Body of pancreas (tissue), 4 donors: ENCODE measurements around the gene RAD51B. TPM values are rescaled to one million over a fixed set of nuclear protein-coding genes. Genes with fewer than 3 reads are reported as not detected.

Experiments
- ATAC-seq: fragments of 150-250 bp; one replicate; pipeline ENCODE4 v1.9.1; 2016
- DNase-seq, 4 donors: peaks; one replicate each; pipeline ENCODE4 v3.0.0-alpha.2; 2019
- H3K27ac ChIP-seq, 4 donors: fragments of 200-600 bp; sonication (generic); 1 replicate in 3 of 4; 2 replicates in 1 of 4; pipeline versions ENCODE4 v1.5.1 to v1.6.1; 2016 to 2019; ENCODE audit warnings: mild to moderate bottlenecking in 1 of 4, mixed read lengths in 1 of 4, moderate library complexity in 1 of 4
- H3K27me3 ChIP-seq, 2 donors: fragments of 200-600 bp; sonication (generic); one replicate each; pipeline ENCODE4 v1.6.0; 2016; ENCODE audit warnings: mild to moderate bottlenecking in 1 of 2
- H3K36me3 ChIP-seq, 2 donors: fragments of 200-600 bp; sonication (generic); replicated peaks in 1 of 2; 2 replicates each; pipeline ENCODE4 v1.5.1; 2016; ENCODE audit warnings: low read depth in 2 of 2; ENCODE audit not compliant: insufficient read depth in 1 of 2
- H3K4me1 ChIP-seq: fragments of 200-600 bp; sonication (generic); one replicate; pipeline ENCODE4 v1.6.0; 2016
- H3K4me3 ChIP-seq, 2 donors: fragments of 200-600 bp; sonication (generic); 1 replicate in 1 of 2; 2 replicates in 1 of 2; pipeline ENCODE4 v1.5.1; 2016 to 2019
- H3K9me3 ChIP-seq, 3 donors: fragments of 200-600 bp; sonication (generic); 1 replicate in 2 of 3; 2 replicates in 1 of 3; pipeline ENCODE4 v1.5.1; 2016
- CTCF ChIP-seq, 7 experiments: fragments of 450-650 bp in 4 of 7; fragments of 200-600 bp in 3 of 7; sonication (generic) in 3 of 7; IDR thresholded peaks; one replicate each; pipeline ENCODE4 v1.5.1; 2016 to 2019; ENCODE audit warnings: antibody characterized with exemption in 7 of 7
- POLR2A ChIP-seq, 3 donors: fragments of 450-650 bp; IDR thresholded peaks; one replicate each; pipeline ENCODE4 v1.6.1; 2016; ENCODE audit warnings: antibody characterized with exemption in 3 of 3, mild to moderate bottlenecking in 2 of 3
- WGBS, 2 donors: methylation state at CpG; one replicate each; pipeline ENCODE4 v1.1.5; 2017; 5-methylcytosine and 5-hydroxymethylcytosine counted together
- intact Hi-C: fragments of 100-400 bp; cut with DNase I; formaldehyde crosslinking; loops from one replicate; pipeline ENCODE4 v1.15.1; 2023
- total RNA-seq, 2 donors: library from RNA; depleted of rRNA; stranded (reverse); fragments of >200 nt; gene quantifications; one replicate each; pipeline ENCODE4 v1.1.0, GENCODE V29; 2016

The RAD51B gene
- total RNA-seq, 2 donors from 2014 or later: 12.2 to 29.6 TPM

GRCh38 chr14:68768316-68768715 is 948.7 kb downstream of the RAD51B start:
- 86 to 89% methylated on average over 6 to 7 of the region's 7 CpGs for whole genome bisulfite sequencing, 2 donors
- H3K27ac ChIP-seq: no peak overlapping the region
- no peak for TF ChIP-seq CTCF (IDR thresholded peaks at IDR 0.05)
- no peak for TF ChIP-seq POLR2A (IDR thresholded peaks at IDR 0.05)
- H3K27me3 ChIP-seq: no peaks in the 10 kb centered on the region
- no peaks in the 10 kb centered on the region for H3K36me3 ChIP-seq
- H3K9me3 ChIP-seq: no peaks in the 10 kb centered on the region
- H3K4me3 ChIP-seq: no peak overlapping the region
- DNase-seq (no peak), ATAC-seq (no peak)
- intact Hi-C loops: no loop called here
- peaks cover 11% of the 10 kb centered on the region for H3K4me1 ChIP-seq

GRCh38 chr14:68770051-68770450 is 950.5 kb downstream of the RAD51B start:
- TF ChIP-seq CTCF (IDR thresholded peaks at IDR 0.05) (no peak), POLR2A (IDR thresholded peaks at IDR 0.05) (no peak)
- no peak for DNase-seq
- 91 to 92% methylated on average over 8 to 9 of the region's 9 CpGs for WGBS, 2 donors
- Histone ChIP-seq H3K27ac (no peak overlapping the region), H3K27me3 (no peaks in the 10 kb centered on the region), H3K9me3 (no peaks in the 10 kb centered on the region), H3K4me3 (no peak overlapping the region), H3K4me1 (peaks cover 15% of the 10 kb centered on the region), H3K36me3 (no peaks in the 10 kb centered on the region)
- no peak for ATAC-seq
- intact Hi-C loops: no loop called here

GRCh38 chr14:68770553-68771286 is 951.1 kb downstream of the RAD51B start:
- TF ChIP-seq POLR2A (IDR thresholded peaks at IDR 0.05) (no peak), CTCF (IDR thresholded peaks at IDR 0.05) (no peak)
- peaks cover 15% of the 10 kb centered on the region for H3K4me1 ChIP-seq
- WGBS, 2 donors: 88 to 93% methylated on average over 8 to 11 of the region's 11 CpGs
- H3K9me3 ChIP-seq: no peaks in the 10 kb centered on the region
- ATAC-seq (no peak), DNase-seq (no peak)
- no peaks in the 10 kb centered on the region for H3K36me3 ChIP-seq
- no peaks in the 10 kb centered on the region for H3K27me3 ChIP-seq
- H3K27ac ChIP-seq: no peak overlapping the region
- intact Hi-C loops: no loop called here
- H3K4me3 ChIP-seq: no peak overlapping the region

- intact Hi-C loops: no loop called here
- Histone ChIP-seq H3K27me3 (no peaks in the 10 kb centered on the region), H3K4me1 (peaks cover 15% of the 10 kb centered on the region), H3K4me3 (no peak overlapping the region), H3K9me3 (no peaks in the 10 kb centered on the region), H3K27ac (peak overlapping the region in 1 of 4 donors; percentile 23), H3K36me3 (no peaks in the 10 kb centered on the region)
- ATAC-seq: no peak
- TF ChIP-seq POLR2A (IDR thresholded peaks at IDR 0.05): no peak
- no peak for TF ChIP-seq CTCF (IDR thresholded peaks at IDR 0.05)
- WGBS, 2 donors: 60 to 74% methylated on average over 10 of the region's 10 CpGs
- no peak for DNase-seq
Measured at GRCh38 chr14:68771631-68772030, 952.1 kb downstream of the RAD51B start.
